ENCODE measurements around the gene SMCO1.
A peak's percentile ranks its signal among the peaks of the same experiment; 100 is the strongest.
"Not testable (repeated sequence)": the region's sequence is repeated elsewhere in the genome, so short reads cannot be mapped to it uniquely, and the experiment has no call there.

Gene SMCO1

GRCh38 chr3:196493292-196493691, 21.9 kb downstream of the SMCO1 start:
- no peak for ATAC-seq (ENCODE audit: low read depth)
- Mint-ChIP-seq H3K36me3 (peaks cover 13% of the 10 kb centered on the region), H3K9me3 (no peaks in the 10 kb centered on the region), H3K27me3 (no peaks in the 10 kb centered on the region), H3K4me3 (no peak overlapping the region), H3K4me1 (peaks cover 14% of the 10 kb centered on the region), H3K27ac (no peak overlapping the region)
- no peak for DNase-seq (ENCODE audit: low spot score in 2 of 2)

- H3K4me1 Mint-ChIP-seq: peaks cover 13% of the 10 kb centered on the region
- H3K27me3 Mint-ChIP-seq: no peaks in the 10 kb centered on the region
- H3K27ac Mint-ChIP-seq: no peak overlapping the region
- peaks cover 18% of the 10 kb centered on the region for H3K36me3 Mint-ChIP-seq
- H3K4me3 Mint-ChIP-seq: no peak overlapping the region
- ATAC-seq (ENCODE audit: low read depth) (no peak), DNase-seq (ENCODE audit: low spot score in 2 of 2) (no peak)
- no peaks in the 10 kb centered on the region for H3K9me3 Mint-ChIP-seq
Observed at GRCh38 chr3:196492080-196492479, 23.1 kb downstream of the SMCO1 start.

- H3K36me3 Mint-ChIP-seq: peaks cover 16% of the 10 kb centered on the region
- no peaks in the 10 kb centered on the region for H3K27me3 Mint-ChIP-seq
- no peaks in the 10 kb centered on the region for H3K9me3 Mint-ChIP-seq
- no peak overlapping the region for H3K4me3 Mint-ChIP-seq
- no peak for DNase-seq (ENCODE audit: low spot score in 2 of 2)
- H3K27ac Mint-ChIP-seq: no peak overlapping the region
- H3K4me1 Mint-ChIP-seq: peaks cover 8% of the 10 kb centered on the region
- no peak for ATAC-seq (ENCODE audit: low read depth)
Observed at GRCh38 chr3:196489747-196490146, 25.4 kb downstream of the SMCO1 start.

GRCh38 chr3:196486263-196486662, 28.9 kb downstream of the SMCO1 start:
- H3K27ac Mint-ChIP-seq: no peak overlapping the region
- peaks cover 2% of the 10 kb centered on the region for H3K4me1 Mint-ChIP-seq
- no peak overlapping the region for H3K4me3 Mint-ChIP-seq
- H3K27me3 Mint-ChIP-seq: no peaks in the 10 kb centered on the region
- ATAC-seq (ENCODE audit: low read depth): no peak
- H3K36me3 Mint-ChIP-seq: peaks cover 18% of the 10 kb centered on the region
- no peak for DNase-seq (ENCODE audit: low spot score in 2 of 2)
- no peaks in the 10 kb centered on the region for H3K9me3 Mint-ChIP-seq

- ATAC-seq (ENCODE audit: low read depth) (no peak), DNase-seq (ENCODE audit: low spot score in 2 of 2) (no peak)
- Mint-ChIP-seq H3K36me3 (peaks cover 20% of the 10 kb centered on the region), H3K4me3 (no peak overlapping the region), H3K9me3 (no peaks in the 10 kb centered on the region), H3K4me1 (no peaks in the 10 kb centered on the region), H3K27ac (no peak overlapping the region), H3K27me3 (no peaks in the 10 kb centered on the region)
Observed at GRCh38 chr3:196477678-196478077, 37.5 kb downstream of the SMCO1 start.

- ATAC-seq (ENCODE audit: low read depth): no peak
- Mint-ChIP-seq H3K36me3 (peaks cover 21% of the 10 kb centered on the region), H3K27ac (no peak overlapping the region), H3K4me3 (no peak overlapping the region), H3K9me3 (no peaks in the 10 kb centered on the region), H3K4me1 (peaks cover 2% of the 10 kb centered on the region), H3K27me3 (no peaks in the 10 kb centered on the region)
- no peak for DNase-seq (ENCODE audit: low spot score in 2 of 2)
Observed at GRCh38 chr3:196472286-196472685, 42.9 kb downstream of the SMCO1 start.

GRCh38 chr3:196471551-196471950, 43.6 kb downstream of the SMCO1 start:
- Mint-ChIP-seq H3K27me3 (no peaks in the 10 kb centered on the region), H3K27ac (no peak overlapping the region), H3K9me3 (no peaks in the 10 kb centered on the region), H3K4me3 (no peak overlapping the region), H3K36me3 (peaks cover 21% of the 10 kb centered on the region), H3K4me1 (peaks cover 2% of the 10 kb centered on the region)
- no peak for ATAC-seq (ENCODE audit: low read depth)
- no peak for DNase-seq (ENCODE audit: low spot score in 2 of 2)

GRCh38 chr3:196470182-196470581, 45.0 kb downstream of the SMCO1 start:
- DNase-seq (ENCODE audit: low spot score in 2 of 2); H3K27ac Mint-ChIP-seq; H3K27me3 Mint-ChIP-seq; ATAC-seq (ENCODE audit: low read depth); H3K4me3 Mint-ChIP-seq; H3K4me1 Mint-ChIP-seq; H3K9me3 Mint-ChIP-seq: not testable (repeated sequence)
- peaks cover 24% of the 10 kb centered on the region for H3K36me3 Mint-ChIP-seq

GRCh38 chr3:196463804-196464203, 51.3 kb downstream of the SMCO1 start:
- DNase-seq (ENCODE audit: low spot score in 2 of 2): no peak
- ATAC-seq (ENCODE audit: low read depth): no peak
- H3K9me3 Mint-ChIP-seq: peaks cover 13% of the 10 kb centered on the region
- H3K36me3 Mint-ChIP-seq: peaks cover 21% of the 10 kb centered on the region
- H3K27ac Mint-ChIP-seq: no peak overlapping the region
- no peak overlapping the region for H3K4me3 Mint-ChIP-seq
- no peaks in the 10 kb centered on the region for H3K27me3 Mint-ChIP-seq
- H3K4me1 Mint-ChIP-seq: peaks cover 3% of the 10 kb centered on the region

- H3K4me3 Mint-ChIP-seq: no peak overlapping the region
- peaks cover 21% of the 10 kb centered on the region for H3K36me3 Mint-ChIP-seq
- H3K4me1 Mint-ChIP-seq: peaks cover 3% of the 10 kb centered on the region
- no peak overlapping the region for H3K27ac Mint-ChIP-seq
- DNase-seq (ENCODE audit: low spot score in 2 of 2) (no peak), ATAC-seq (ENCODE audit: low read depth) (no peak)
- no peaks in the 10 kb centered on the region for H3K27me3 Mint-ChIP-seq
- peaks cover 13% of the 10 kb centered on the region for H3K9me3 Mint-ChIP-seq
Observed at GRCh38 chr3:196463478-196463756, 51.7 kb downstream of the SMCO1 start.

- H3K4me3 Mint-ChIP-seq; H3K4me1 Mint-ChIP-seq; H3K27ac Mint-ChIP-seq; ATAC-seq (ENCODE audit: low read depth); DNase-seq (ENCODE audit: low spot score in 2 of 2); H3K27me3 Mint-ChIP-seq: not testable (repeated sequence)
- Mint-ChIP-seq H3K36me3 (peaks cover 20% of the 10 kb centered on the region), H3K9me3 (peaks cover 13% of the 10 kb centered on the region)
Observed at GRCh38 chr3:196462680-196463477, 52.3 kb downstream of the SMCO1 start.

- Mint-ChIP-seq H3K4me3 (no peak overlapping the region), H3K27ac (no peak overlapping the region), H3K9me3 (peaks cover 11% of the 10 kb centered on the region), H3K27me3 (no peaks in the 10 kb centered on the region), H3K4me1 (peaks cover 3% of the 10 kb centered on the region), H3K36me3 (peaks cover 16% of the 10 kb centered on the region)
- ATAC-seq (ENCODE audit: low read depth): no peak
- DNase-seq (ENCODE audit: low spot score in 2 of 2): no peak
Observed at GRCh38 chr3:196458063-196458462, 57.1 kb downstream of the SMCO1 start.

GRCh38 chr3:196457470-196457869, 57.7 kb downstream of the SMCO1 start:
- H3K9me3 Mint-ChIP-seq; DNase-seq (ENCODE audit: low spot score in 2 of 2); H3K27ac Mint-ChIP-seq; H3K27me3 Mint-ChIP-seq; H3K4me1 Mint-ChIP-seq; H3K4me3 Mint-ChIP-seq: not testable (repeated sequence)
- peak; percentile 74 for ATAC-seq (ENCODE audit: low read depth)
- H3K36me3 Mint-ChIP-seq: peaks cover 12% of the 10 kb centered on the region
